ENCODE measurements around the gene CD72. TPM values are rescaled to one million over a fixed set of nuclear protein-coding genes. Genes with fewer than 3 reads are reported as not detected.

Gene CD72
- total RNA-seq, 1 donor: 2.9 TPM

DNA sequence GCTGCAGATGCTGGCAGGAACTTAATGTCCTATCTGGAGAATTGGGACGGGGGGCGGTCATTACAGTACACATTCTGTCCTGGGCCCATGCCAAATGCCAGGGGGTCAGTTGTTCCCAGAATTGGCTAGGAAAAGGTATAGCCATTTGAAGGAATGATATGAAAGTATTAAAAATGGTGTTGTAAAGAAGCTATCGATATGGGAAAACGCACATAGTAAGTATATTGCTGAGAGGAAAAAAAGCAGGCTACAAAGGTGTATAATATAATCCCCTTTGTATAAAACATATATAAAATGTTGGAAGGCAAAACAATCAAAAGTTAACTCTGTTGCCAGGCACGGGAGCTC, 47.2 kb upstream of the CD72 start:
- DNase-seq (ENCODE audit: insufficient read length, low spot score, missing footprints): no peak
- Histone ChIP-seq H3K4me3 (ENCODE audit: insufficient read depth, low read length) (peak overlapping the region; percentile 78), H3K4me2 (ENCODE audit: insufficient read depth, low read length) (peak overlapping the region; percentile 96), H3K36me3 (ENCODE audit: insufficient read depth, low read length) (peaks cover 17% of the 10 kb centered on the region), H3K27ac (ENCODE audit: low read depth, low read length) (peak overlapping the region; percentile 24), H3K79me2 (ENCODE audit: insufficient read depth, low read length) (peaks cover 3% of the 10 kb centered on the region), H4K20me1 (ENCODE audit: insufficient read depth, low read length) (no peaks in the 10 kb centered on the region), H2AFZ (ENCODE audit: low read length) (peak overlapping the region; percentile 93), H3K9me3 (ENCODE audit: low read depth, low read length) (no peaks in the 10 kb centered on the region), H3K27me3 (ENCODE audit: insufficient read depth, low read length) (no peaks in the 10 kb centered on the region), H3K4me1 (ENCODE audit: insufficient read depth, low read length) (peaks cover 15% of the 10 kb centered on the region)
- TF ChIP-seq, protein P1, sequence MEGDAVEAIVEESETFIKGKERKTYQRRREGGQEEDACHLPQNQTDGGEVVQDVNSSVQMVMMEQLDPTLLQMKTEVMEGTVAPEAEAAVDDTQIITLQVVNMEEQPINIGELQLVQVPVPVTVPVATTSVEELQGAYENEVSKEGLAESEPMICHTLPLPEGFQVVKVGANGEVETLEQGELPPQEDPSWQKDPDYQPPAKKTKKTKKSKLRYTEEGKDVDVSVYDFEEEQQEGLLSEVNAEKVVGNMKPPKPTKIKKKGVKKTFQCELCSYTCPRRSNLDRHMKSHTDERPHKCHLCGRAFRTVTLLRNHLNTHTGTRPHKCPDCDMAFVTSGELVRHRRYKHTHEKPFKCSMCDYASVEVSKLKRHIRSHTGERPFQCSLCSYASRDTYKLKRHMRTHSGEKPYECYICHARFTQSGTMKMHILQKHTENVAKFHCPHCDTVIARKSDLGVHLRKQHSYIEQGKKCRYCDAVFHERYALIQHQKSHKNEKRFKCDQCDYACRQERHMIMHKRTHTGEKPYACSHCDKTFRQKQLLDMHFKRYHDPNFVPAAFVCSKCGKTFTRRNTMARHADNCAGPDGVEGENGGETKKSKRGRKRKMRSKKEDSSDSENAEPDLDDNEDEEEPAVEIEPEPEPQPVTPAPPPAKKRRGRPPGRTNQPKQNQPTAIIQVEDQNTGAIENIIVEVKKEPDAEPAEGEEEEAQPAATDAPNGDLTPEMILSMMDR (IDR thresholded peaks at IDR 0.05; ENCODE audit: extremely low read depth, low read depth, low read length): no peak

DNA sequence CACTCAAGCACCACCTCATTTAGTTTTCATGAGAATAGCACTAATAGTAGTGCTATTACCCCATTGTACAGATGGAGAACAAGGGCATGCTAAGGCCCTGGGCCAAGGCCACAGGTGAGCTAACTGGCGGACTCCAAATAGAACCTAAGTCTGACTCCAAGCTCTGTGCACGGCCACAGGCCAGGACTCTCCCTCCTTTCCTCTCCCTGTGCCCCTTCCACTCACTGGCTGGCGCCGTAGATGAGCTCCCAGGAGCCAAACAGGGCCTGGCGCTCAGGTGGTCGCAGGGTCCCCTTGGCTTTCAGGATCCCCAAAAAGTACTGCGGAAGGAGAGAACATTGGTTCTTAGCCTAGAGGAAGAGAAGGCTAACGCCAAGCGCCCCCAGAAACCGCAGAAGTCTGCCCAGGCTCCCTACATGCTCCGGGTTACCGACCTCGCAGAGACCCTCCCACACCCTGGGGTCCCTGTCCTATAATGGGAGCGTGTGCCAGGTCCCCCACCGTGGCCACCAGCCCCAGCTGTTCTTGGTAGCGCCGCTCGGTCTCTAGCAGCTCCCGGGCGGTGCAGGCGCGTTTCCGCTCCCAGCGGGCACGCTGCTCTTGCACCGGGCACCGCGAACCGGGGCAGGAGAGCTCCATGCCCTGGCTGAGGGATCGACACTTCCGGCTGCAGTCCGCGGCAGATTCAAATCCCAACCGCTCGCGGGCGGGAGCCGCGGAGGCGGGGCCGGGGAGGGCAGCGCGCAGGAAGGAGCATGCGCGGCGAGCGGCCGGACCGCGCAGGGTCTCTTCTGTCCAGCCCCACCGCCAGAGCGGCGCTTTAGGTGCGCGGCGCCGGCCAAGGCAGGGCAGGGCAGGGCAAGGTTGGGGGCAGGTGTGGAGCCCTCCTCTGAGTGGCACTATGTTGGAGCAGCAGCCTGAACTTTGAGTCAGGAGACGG, 46.6 kb upstream of the CD72 start, which contains the start of gene ARHGEF39:
TSS of gene ARHGEF39 (minus strand) at position 665 of the 940 bp plus-strand sequence. CDS start at position 639, 26 bp downstream.
- Histone ChIP-seq H3K27ac (ENCODE audit: low read depth, low read length) (peak within 1 kb of the TSS; percentile 24), H3K4me3 (ENCODE audit: insufficient read depth, low read length) (peak within 1 kb of the TSS; percentile 78), H3K79me2 (ENCODE audit: insufficient read depth, low read length) (peaks cover 8% of the 10 kb centered on the region), H4K20me1 (ENCODE audit: insufficient read depth, low read length) (no peaks in the 10 kb centered on the region), H2AFZ (ENCODE audit: low read length) (peak within 1 kb of the TSS; percentile 93), H3K4me2 (ENCODE audit: insufficient read depth, low read length) (peak within 1 kb of the TSS; percentile 96), H3K27me3 (ENCODE audit: insufficient read depth, low read length) (no peaks in the 10 kb centered on the region), H3K9me3 (ENCODE audit: low read depth, low read length) (no peaks in the 10 kb centered on the region), H3K36me3 (ENCODE audit: insufficient read depth, low read length) (peaks cover 22% of the 10 kb centered on the region), H3K4me1 (ENCODE audit: insufficient read depth, low read length) (peaks cover 15% of the 10 kb centered on the region)
- TF ChIP-seq, protein P1 (IDR thresholded peaks at IDR 0.05; ENCODE audit: extremely low read depth, low read depth, low read length): no peak
- peak; percentile 99 for DNase-seq (ENCODE audit: insufficient read length, low spot score, missing footprints)

DNA sequence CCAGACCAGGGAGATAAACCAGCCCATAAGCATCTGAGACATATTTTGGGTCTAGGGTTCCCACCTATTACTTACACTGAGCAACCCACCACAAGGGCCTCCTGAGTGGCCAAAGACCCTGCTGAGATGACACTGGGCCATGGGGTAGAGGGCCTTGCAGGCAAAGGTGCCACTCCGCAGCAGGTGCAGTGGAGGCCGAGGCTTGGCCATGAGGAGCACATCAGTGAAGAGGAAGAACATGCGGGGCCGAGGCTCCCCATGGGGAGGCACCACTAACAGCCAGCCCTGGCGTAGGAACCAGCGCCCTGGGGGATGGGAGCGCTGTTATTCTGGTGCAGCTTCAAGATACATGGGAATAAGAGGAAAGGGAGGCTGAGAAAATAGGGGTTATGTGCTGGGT, 44.2 kb upstream of the CD72 start:
- Histone ChIP-seq H3K27ac (ENCODE audit: low read depth, low read length) (no peak overlapping the region), H2AFZ (ENCODE audit: low read length) (no peak overlapping the region), H4K20me1 (ENCODE audit: insufficient read depth, low read length) (no peaks in the 10 kb centered on the region), H3K4me1 (ENCODE audit: insufficient read depth, low read length) (peaks cover 26% of the 10 kb centered on the region), H3K79me2 (ENCODE audit: insufficient read depth, low read length) (peaks cover 10% of the 10 kb centered on the region), H3K4me2 (ENCODE audit: insufficient read depth, low read length) (no peak overlapping the region), H3K9me3 (ENCODE audit: low read depth, low read length) (no peaks in the 10 kb centered on the region), H3K27me3 (ENCODE audit: insufficient read depth, low read length) (no peaks in the 10 kb centered on the region), H3K36me3 (ENCODE audit: insufficient read depth, low read length) (peaks cover 22% of the 10 kb centered on the region), H3K4me3 (ENCODE audit: insufficient read depth, low read length) (no peak overlapping the region)
- no peak for DNase-seq (ENCODE audit: insufficient read length, low spot score, missing footprints)
- TF ChIP-seq, protein P1 (IDR thresholded peaks at IDR 0.05; ENCODE audit: extremely low read depth, low read depth, low read length): no peak

DNA sequence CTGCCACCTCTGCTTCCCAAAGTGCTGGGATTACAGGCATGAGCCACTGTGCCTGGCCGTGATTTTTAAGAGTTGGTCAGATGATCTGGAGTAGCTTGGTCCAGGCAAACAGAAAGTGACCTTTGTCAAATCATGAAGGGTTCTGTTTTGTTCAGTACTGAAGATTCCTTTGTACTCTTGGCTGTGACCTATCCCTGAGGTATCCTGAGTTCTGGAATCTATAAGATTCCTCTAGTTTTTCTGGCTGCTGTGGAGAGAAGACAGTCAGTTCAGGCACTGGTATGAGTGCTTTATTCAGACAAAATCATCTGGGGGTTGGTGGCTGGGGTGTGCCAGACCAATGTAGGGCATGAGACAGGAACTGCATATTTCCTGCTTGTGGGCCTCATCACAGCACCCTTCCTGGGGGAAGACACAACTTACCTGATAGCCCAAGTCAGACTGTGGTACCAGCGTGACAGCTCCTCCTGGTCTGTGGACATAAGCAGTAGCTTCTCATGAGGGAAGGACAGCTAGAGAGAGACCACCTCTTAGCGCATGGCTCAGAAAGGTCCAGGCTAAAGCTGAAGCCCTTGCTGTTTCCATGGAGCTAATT, 43.6 kb upstream of the CD72 start:
- peaks cover 32% of the 10 kb centered on the region for H3K4me1 ChIP-seq (ENCODE audit: insufficient read depth, low read length)
- H3K9me3 ChIP-seq (ENCODE audit: low read depth, low read length): no peaks in the 10 kb centered on the region
- no peak overlapping the region for H2AFZ ChIP-seq (ENCODE audit: low read length)
- no peak for DNase-seq (ENCODE audit: insufficient read length, low spot score, missing footprints)
- no peak overlapping the region for H3K4me2 ChIP-seq (ENCODE audit: insufficient read depth, low read length)
- H3K36me3 ChIP-seq (ENCODE audit: insufficient read depth, low read length): peaks cover 22% of the 10 kb centered on the region
- H3K4me3 ChIP-seq (ENCODE audit: insufficient read depth, low read length): no peak overlapping the region
- peak overlapping the region; percentile 100 for H3K27ac ChIP-seq (ENCODE audit: low read depth, low read length)
- peaks cover 10% of the 10 kb centered on the region for H3K79me2 ChIP-seq (ENCODE audit: insufficient read depth, low read length)
- no peaks in the 10 kb centered on the region for H4K20me1 ChIP-seq (ENCODE audit: insufficient read depth, low read length)
- H3K27me3 ChIP-seq (ENCODE audit: insufficient read depth, low read length): no peaks in the 10 kb centered on the region
- TF ChIP-seq, protein P1 (IDR thresholded peaks at IDR 0.05; ENCODE audit: extremely low read depth, low read depth, low read length): no peak

Measured in osteoblast (primary cell).